HG03045 (cell line): ENCODE data around the gene KRTAP6-1.

Experiments used
- ATAC-seq: cut with Tn5 transposase; IDR thresholded peaks from one replicate; pipeline ENCODE4 v1.9.1; 2021; ENCODE audit warnings: mild to moderate bottlenecking, moderate library complexity; ENCODE audit not compliant: unreplicated experiment

The KRTAP6-1 gene

DNA sequence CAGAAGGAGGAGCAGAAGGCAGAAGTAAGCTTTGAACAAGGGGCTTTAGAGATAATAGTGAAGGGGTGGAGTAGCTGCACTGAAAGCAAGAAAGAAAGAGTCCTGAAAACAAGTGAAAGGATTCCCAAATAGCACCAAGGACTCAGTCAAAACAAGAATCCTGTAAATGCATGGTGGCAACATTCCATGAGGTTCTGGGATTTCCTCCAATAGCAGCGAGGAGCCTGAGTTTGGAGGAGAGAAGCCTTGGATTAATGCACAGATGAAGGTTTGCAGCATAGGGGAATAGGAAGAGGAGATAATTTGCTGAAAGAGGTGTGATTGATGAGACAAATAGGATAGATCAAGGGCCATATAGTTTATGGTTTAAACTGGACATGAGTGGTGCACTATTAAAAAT lies 34.4 kb downstream of the KRTAP6-1 start:
- no peak for ATAC-seq

DNA sequence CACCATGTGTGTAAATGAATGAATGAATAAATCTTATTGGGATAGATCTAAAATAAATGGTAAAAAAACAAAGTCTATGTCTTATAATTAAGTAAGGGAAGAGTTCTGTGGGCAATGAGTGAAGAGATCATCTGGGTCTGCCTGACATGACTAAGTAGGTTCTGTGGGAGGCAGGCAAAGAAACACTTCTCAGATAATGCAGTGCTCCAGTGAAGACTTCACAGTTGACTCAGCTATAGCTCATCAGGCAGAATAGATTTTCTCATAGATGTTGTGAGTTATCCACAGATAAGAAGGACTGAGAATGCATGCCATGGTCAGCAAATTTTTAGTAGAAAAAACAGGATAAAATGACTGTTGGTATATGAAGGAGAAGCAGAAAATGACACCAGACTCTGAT lies 36.0 kb downstream of the KRTAP6-1 start:
- ATAC-seq, result no peak

DNA sequence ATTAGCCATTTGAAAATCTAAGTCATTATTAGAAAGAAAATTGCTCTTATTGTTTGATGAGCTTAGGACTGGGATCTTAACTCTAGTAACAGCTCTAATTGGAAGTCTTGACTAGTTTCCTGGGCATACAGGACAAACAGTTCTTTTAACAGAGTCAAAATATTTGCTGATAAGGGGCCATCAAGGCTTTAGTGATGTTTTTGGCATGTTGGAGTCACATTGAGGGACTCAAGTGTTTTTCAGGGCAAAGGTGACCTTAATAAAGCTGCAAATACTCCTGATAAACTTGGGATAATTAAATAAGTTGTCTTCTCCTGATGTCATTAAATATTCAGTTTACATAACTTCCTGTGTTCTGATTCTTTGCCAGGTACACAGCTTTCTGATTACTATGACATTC lies 46.1 kb downstream of the KRTAP6-1 start:
- ATAC-seq, result no peak

DNA sequence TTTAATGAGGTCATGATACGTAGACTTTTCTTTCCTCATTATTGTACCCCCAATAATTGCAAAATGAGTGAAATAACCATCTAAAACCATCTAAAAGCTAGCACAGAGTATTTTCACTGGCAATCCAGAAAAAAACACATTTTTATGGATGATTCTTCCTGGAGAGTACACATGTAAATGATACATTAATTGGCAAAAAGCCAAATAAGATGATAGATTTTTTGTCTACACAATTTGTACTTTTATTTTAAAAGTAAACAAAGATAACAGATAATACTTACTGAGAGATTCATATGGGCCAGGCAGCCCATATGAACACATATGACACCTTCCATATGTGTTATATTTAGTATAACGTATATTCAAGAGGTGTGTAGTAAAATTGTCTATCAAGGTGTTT lies 50.1 kb downstream of the KRTAP6-1 start:
- ATAC-seq, result no peak
